GM19395 (cell line): ENCODE data around the gene HNRNPC.
"Not testable (repeated sequence)": the region's sequence is repeated elsewhere in the genome, so short reads cannot be mapped to it uniquely, and the experiment has no call there.

Source experiments
- ATAC-seq: cut with Tn5 transposase; IDR thresholded peaks from one replicate; pipeline ENCODE4 v1.9.1; 2021; ENCODE audit warnings: mild to moderate bottlenecking, moderate library complexity; ENCODE audit not compliant: unreplicated experiment

Gene HNRNPC

DNA sequence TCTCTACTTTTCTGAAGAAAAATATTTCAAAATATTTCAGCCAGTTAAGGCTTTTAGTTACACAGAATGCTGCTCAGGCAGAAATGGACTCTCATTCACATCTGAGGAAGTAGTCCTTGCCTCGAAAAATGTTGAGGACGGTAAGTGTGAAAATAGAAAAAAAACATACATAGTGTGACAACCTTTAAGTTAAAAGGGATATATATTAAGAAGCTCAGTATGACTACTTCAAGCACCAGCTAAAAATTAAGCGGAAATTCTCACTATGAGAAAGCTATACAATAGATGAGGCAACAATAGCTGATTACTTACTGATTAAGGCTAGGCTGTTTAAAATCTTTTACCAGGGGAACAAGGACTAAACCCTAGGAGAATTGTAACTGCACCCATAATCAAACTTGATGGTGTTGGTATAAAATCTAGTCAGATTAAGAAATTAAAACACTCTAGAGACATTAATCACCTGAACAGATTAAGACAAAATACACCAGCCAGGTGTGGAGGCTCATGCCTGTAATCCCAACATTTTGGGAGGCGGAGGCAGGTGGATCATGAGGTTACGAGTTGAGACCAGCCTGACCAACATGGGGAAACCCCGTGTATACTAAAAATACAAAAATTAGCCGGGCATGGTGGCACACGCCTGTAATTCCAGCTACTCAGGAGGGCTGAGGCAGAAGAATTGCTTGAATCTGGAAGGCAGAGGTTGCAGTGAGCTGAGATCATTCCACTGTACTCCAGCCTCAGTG lies 53.9 kb downstream of the HNRNPC start:
- no peak for ATAC-seq

DNA sequence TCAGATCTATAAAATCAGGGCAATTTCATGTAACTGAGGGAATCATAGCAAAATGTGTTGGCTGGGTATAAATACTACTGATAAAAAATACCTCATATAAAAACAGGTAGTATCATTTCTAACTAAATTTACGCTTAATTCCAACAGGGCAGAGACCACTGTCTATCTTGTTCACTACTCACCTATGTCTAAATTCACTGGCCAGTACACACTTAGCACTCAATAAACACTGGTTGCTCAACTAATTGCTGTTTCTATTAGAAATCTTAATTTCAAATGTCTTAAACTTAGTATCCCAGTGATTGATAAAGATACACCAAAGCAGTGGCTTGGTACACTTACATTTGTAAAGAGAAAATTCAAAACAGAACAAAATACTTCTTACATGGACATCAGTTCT lies 55.6 kb downstream of the HNRNPC start:
- no peak for ATAC-seq

DNA sequence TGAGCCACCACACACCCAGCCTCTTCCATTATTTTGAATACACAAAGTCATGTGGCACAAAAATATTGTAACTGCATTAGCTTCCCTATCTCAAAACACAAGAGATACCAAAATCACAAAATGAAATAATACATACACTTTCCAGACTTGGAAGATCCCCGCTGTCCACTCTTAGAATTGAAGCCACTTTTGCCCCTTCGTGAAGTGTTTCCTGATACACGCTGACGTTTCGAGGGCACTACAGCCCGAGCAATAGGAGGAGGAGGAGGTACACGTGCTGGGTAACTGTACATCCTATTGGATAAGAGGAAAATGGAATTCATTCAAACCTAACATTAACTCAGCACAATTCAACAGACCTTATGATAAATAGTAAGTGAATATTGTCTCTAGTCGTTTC lies 56.4 kb downstream of the HNRNPC start:
- not testable (repeated sequence) for ATAC-seq

DNA sequence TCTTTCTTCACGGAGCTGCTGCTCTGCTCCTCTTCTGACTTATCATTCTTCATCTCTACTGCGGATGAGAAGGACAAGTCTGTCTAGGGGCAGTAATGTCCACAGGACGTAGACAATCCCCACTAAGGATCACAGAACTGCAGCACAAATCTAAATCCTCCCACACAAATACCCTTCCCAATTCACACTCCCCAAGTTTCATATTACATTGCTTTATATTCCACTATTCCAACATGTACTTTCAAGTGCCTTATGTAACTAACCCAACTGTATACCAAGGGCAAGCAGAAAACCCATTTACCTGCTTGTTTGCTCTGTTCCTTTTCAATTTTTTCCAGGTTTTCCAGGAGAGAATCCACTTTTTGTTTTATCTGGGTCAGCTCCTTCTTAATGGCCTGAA lies 57.7 kb downstream of the HNRNPC start:
- no peak for ATAC-seq

DNA sequence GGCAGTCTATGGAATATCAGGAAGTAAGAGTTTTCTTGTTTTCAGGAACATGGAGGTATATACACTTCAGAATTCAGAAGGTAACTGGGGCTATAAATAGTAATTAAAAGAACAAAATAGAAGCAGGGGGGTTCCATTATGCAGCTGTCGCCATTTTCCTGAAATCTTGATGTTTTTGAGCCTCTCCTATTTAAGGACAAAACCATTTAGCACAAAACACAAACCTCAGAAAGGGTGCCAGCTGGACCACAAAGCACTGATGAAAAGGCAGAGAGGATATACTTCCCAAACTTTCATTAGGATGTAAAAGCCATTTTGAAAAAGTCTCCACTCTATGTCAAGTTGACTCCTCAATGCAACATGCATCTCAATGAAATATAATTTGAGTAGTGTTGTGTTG lies 59.2 kb downstream of the HNRNPC start:
- ATAC-seq = no peak

DNA sequence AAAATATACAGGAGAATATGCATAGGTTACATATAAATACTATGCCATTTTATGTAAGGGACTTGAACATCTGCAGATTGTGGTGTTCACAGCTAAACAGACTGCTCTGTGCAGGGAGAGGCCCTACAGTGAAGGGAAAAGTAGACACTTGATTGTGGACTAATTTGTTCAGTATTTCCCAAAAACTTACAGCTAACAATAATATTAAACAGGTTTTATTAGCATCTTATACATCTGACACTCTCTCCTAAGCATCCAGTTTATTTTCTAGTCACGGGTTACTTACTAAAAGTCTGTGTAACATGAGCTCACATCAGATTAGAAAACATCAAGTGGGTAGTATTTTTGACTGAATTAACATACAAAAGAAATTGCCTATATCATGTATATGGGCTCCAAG lies 60.1 kb downstream of the HNRNPC start:
- no peak for ATAC-seq

DNA sequence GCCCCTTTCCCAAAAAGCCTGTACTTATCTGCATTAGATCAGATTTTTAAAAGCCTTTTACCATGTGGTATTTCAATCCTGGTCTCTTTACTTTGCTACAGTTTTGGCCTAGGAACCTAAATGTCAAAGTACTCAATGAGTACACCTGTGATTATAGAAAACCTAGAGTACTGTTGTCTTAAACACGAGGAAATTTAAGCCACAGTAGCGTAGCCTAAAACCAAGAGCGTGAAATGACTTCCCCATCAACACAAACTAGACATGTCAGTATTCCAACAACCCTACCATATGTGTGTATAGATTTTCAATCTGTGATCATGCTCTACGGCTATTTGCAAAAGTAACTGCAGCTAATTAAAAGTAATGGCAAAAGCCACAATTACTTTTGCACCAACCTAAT lies 60.7 kb downstream of the HNRNPC start:
- ATAC-seq = no peak

DNA sequence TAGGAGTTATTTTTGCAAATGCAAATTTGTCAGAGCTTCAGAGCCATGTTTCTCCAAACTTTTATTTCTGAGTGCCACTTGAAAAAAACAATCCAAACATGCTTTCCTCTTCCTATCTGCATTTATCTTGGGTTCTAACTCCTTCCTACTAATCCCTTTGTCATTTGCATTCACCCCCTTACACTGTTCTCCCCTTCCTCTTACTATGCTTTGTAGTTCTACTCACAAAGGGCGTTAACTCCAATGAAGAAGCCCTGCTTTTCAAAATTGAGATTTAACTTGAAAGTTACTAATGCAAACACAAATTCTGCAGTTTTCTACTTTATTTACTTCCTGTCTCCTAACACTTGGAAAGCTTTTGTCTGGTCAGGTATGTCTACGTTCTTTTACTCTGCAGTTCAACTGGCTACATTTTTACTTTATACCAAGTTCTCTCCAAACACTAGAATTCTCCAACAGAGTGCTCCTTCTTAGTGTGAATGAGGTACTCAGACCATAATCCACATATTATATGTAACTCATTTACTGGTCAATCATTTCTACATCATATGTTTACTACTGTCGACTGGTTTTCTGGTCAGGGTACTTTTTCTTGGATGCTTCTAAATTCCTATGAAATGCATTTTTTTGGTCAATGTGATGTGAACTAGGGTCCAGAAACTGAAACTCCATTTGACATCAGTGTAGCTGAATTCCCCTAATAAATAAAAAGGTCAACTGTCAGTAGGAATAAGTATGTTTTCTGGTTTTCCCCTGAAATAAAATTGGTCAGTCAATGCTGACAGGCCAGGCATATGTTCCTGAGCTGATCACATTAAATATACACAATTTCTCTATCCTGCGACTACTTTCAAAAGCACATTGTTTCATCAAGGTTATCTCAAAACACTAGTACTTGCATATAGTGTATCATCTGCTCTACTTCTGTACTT lies 62.2 kb downstream of the HNRNPC start:
- no peak for ATAC-seq

DNA sequence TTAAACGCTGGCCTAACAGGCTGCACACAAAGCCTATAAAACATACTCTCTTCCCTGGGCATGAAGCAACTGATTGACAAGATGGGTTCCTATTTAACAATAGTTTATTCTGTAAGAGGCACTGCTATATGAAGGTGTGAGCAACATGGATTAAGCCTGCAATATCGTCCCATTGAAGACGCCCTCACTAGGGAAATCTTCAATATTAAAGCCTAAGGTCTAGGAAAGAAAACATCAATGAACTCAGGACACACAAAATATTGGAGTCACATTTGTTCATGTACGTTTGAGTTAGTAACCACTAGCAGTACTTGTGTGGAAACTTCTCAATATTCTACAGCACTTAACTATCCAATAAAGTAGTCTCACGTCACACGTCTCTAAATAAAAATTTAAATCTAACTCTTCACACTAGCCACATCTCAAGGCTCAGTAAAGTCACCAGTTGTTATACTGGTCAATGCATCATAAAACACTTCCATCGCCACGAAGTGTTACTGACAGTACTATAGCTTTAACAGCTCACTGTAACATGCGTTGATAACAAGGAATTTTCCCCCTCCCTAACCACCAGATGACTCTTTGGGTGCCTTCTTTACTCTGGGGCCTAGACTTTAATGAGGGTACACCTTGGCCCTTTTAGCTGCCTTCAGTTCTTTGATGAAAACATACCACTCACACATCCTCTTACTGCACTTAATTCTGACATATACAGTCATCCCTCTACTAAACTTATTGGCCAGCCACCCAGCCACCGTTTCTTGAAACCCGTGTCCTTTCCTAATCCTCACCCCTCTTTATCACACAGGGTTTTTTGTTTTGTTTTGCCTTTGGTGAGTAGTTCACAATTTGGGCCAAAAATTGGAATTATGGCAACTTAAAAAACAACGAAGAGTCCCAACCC lies 63.3 kb downstream of the HNRNPC start:
- ATAC-seq = no peak

DNA sequence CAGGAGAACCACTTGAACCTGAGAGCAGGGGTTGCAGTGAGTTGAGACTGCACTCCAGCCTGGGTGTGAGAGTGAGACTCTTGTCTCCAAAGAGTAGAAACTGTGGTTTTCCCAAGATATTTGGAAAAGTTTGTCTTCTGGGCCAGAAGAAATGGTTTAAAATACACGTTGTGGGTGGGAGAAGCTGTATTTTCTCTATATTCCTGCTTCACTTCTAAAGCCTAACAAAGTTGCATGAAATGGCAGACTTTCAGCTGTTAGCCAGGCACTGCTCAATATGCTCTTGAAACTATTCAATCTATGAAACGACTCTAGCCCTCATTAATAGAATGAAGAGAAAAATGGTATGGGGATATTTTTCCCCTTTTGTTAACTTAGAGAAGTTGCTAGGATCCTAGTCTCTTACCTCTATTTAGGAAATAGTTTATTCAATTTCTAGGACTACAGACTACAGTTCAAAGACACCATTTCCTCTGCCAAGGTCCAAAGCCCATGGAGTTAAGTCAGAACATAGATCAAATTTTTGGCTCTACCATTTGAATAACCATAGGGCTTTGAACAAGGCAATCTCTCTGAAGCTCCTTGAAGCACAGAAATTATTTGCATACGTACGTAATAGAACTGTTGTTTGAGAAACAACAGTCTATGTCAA lies 64.1 kb downstream of the HNRNPC start:
- no peak for ATAC-seq

DNA sequence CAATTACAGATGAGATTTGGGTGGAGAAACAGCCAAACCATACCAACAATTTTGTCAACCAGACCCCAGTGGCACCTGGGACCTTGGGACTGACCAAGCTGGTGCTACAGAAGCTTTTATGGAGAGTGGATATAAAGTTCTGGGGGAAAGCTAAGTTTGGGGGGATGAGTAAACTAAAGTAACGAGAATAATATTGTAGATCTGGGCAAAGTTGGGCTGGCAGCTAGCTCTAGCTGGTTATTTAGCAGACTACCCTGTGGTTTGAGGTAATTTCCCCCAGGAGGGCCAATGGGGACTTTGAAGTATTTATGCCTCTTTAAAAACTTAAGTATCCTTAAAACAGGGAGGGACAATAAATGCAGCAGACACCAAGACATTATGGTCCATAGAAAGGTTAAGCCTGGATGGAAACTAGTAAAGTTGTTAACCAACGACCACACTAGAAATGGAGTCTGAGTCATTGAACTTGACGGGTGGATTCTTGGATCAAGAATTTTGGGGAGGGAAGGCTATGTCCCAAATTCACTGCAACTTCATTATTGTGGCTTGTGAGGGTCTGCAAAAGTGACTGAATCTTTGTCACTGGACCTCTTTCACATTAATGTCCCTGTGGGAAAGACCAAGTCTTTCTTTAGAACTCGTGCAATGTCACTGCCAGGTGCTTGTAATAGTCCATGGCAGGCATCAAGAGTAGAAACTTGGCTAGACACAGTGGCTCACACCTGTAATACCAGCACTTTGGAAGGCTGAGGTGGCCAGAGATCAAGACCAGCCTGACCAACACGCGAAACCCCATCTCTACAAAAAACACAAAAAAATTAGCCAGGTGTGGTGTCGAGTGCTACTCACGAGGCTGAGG lies 64.8 kb downstream of the HNRNPC start:
- no peak for ATAC-seq

DNA sequence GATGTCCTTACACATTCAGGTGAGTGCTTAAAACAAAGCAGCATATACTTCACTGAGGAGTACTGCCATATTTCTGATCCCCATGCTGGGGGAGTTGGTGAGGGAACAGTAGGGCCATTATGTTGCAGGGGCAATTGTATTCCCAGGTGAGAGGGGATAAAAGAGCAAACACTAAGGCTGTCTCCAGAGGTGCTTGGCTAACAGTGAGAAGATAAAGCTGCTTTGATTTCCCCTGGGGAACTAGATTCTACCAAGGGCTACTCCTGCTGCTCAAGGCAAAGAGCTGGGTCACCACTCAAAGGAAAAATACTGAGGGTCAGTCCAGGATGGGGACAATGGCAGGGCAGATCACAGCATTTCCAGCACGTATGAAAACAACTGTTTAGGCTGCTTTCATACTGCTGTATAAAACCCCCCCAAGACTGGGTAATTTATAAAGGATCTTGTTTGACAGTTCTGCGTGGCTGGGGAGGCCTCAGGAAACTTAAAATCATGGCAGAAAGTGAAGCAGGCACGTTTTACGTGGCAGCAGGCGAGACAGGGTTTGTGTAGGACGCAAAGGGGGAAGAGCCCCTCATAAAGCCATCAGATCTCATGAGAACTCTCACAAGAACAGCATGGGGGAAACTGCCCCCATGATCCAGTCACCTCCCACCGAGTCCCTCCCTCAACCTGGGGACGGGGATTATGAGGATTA lies 65.6 kb downstream of the HNRNPC start:
- no peak for ATAC-seq

DNA sequence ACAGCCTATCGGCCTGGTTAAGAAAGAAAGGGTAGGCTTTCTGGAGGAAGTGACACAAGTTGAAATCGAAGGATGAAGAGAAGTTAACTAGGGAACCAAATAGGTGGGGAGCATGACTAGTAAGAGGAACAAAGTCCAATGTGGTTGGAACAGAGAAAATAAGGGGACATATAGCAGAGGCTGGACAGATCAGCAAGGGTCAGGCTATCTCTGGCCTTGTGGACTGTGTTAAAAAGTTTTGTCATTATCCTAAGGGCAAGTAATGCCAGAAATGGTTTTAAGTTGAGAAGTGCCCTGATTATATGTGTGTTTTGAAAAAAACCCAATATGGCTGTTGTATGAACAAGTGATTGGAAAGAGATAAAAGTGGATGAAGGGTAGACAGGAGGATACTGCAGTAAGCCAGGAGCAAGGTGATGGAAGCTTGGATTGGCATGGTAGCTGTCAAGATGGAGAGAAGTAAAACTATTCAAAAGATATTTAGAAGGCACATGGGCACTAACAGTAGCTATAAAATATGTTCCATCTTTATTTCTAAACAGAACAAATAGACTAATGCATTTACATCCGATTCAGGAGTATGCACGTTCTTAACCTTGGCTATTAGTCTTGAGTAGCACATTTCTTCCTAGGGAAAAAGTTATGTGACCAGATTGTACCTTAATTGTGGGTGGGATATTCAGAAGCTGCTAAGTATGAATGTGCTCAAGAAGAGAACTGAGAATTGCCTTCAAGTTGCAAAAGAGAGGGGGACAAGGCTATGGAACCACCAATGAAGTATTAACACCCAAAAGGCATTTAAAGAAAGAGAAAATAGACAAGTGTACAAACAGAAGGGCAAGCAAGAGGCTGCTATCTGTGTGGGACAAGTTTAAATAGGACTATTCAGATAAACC lies 66.5 kb downstream of the HNRNPC start:
- ATAC-seq = no peak

DNA sequence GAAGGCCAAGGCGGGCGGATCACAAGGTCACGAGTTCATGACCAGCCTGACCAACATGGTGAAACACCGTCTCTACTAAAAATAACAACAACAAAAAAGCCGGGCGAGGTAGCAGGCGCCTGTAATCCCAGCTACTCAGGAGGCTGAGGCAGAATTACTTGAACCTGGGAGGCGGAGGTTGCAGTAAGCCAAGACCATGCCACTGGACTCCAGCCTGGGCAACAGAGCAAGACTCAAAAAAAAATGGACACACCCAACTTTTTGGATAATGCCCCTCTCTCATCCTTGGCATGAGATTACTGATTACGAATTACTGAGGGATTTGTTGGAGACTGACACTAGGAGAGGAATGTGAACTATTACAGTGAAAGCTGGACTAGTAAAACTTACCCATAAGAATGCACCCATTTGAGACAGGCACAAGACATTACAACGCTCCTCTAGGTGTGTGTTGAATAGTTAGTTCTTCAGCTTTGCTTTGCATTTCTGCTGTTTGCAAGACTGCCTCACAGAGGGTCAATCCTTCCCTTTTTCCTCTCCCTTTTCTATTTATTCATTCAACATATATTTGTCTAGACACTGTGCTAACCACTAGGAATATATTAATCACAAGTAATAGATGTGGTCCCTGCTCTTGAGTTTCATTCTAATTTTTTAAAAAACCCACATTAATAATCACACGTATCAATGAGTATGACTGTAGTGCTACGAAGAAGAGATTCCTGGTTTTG lies 67.3 kb downstream of the HNRNPC start:
- ATAC-seq = no peak

DNA sequence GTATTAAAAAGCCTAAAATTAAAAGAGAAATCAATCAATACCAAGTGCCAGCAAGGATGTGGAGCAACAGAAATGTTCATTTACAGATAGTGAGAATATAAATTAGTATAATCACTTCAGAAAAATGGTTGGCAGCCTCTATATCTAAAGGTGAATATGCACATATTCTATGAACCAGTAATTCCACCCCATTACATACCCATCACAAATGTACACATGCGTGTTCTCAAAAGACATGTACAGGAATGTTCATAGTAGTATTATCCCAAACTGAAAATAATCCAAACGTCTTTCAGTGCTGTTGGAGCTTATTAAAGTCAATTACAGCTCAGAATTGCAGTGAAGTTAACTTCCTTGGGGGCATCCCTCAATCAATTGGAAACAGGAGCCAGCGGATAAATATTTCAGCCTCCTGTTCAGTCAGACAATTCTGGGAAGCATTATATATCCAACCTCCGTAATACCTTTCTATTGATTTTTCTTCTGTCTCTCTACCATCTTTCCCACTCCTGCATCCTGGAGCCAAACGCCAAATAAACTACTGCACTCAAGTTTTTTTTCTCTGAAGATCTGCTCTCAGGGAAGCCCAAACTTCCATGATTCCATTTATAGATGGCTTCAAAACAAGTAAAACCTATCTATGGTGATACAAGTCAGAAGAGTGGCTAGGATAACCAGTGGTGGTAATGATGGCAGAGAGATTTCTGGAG lies 68.3 kb downstream of the HNRNPC start:
- ATAC-seq = no peak

DNA sequence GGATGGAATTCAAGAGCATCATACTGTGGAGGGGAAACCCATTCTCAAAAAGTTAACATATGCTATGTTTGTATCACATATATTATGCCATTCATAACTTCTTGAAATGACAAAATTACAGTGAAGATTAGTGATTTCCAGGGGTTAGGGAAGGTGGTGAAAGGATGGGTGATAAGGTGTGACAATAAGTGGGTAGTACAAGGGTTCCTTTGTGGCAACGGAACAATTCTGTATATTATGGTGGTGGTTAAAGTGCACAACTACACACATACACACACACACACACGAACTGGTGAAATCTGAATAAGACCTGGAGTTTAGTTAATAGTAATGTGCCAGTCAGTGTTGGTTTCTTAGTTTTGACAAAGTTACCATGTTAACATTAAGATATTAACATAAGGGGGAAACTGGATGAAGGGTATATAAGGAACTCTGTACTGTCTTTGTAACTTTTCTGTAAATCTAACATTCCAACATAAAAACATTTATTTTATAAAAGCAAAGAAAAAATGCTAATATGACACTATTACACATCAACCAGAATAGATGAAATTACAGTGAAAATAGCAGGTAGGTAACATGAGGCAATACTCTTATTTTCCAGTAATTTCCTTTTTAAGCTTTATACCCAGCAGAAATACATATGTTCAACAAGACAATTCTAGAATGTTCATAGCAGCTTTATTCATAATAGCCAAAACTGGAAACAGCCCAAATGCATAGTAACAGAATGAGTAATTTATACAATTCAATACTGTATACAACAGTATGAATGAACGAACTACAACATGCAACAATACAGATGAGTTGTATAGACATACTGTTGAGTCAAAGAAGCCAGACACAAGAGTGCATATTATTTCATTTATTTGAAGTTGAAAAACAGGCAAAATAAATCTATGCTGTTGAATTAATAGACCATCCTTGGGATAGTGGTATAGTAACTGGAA lies 69.4 kb downstream of the HNRNPC start:
- ATAC-seq = no peak
